ENCODE results near the gene INPP5A.

- TF ChIP-seq POLR2AphosphoS5 (IDR thresholded peaks at IDR 0.05) (no peak), CTCF (IDR thresholded peaks at IDR 0.05) (no peak)
Observed at GRCh38 chr10:132494866-132495630, 42.5 kb upstream of the INPP5A start.

Data from sigmoid colon (tissue), 4 donors.